Fibroblast of the conjunctiva (primary cell): ENCODE measurements around the gene CCDC39.

Source experiments
- DNase-seq: peaks from one replicate; pipeline ENCODE4 v3.0.0-alpha.2; 2010; ENCODE audit warnings: low read depth

The CCDC39 gene

GRCh38 chr3:180679178-180680096 is at the start of gene CCDC39:
Gene CCDC39, minus strand, starts transcription at chr3:180679489. Its CDS starts 109 bp downstream, at chr3:180679380.
- DNase-seq = peak; percentile 23

DNA sequence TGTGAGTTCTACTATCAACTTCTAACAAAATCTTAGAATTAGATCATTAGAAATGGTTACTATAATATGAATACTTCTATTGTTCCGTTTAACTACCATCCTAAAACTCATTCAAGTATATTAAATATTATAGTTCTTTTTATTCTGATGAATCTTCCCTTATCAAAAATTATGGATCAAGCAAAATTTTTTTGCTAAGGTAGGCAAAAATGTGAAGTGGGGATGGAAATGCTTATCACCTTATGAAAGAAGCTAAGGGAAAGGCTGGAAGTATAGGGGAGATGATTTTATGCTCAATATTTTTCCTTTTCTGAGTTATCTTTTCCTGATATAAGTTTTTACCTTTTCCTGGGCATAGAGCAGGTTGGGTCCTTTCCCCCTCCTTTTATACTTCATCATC is 40.7 kb upstream of the CCDC39 start:
- DNase-seq = no peak

DNA sequence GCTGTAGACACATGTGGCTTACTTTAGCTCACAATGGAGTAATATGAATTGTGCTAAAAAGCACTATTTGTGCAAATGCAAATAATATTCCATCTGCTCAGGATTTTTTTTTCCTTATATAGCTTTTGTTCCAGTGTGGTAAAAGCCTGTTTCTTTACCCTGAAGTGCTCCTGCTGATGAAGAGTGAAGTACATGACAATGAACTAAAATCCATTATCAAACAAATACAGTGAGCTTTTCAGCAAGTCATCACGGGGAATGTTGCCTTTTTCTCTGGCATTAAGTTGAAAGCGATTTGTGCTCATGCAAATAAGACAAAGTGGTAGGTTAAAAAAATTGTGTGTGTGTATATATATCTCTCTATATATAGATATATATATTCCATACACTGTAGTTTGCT is 28.6 kb upstream of the CCDC39 start:
- no peak for DNase-seq

GRCh38 chr3:180705619-180706018 is 26.3 kb upstream of the CCDC39 start:
- no peak for DNase-seq

DNA sequence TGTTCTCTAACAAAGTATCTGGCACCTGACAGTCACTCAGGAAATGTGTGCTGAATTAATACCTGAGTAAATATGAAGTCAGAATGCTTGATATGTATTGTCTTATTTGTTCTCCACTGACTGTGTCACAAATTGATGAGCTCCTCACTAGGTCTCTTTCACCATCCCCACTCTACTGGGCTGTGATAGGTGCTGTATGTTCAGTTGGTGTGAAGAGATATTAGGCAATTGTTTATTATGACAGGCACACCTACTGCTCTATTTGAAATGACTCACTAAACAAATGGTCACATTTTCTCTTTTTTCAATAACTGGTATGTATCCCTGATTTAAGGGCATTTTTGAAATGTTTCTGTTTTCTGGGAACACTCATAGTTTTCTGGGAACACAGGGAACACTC is 25.2 kb upstream of the CCDC39 start:
- DNase-seq = no peak

- no peak for DNase-seq
Observed at GRCh38 chr3:180700941-180701340, 21.7 kb upstream of the CCDC39 start.

DNA sequence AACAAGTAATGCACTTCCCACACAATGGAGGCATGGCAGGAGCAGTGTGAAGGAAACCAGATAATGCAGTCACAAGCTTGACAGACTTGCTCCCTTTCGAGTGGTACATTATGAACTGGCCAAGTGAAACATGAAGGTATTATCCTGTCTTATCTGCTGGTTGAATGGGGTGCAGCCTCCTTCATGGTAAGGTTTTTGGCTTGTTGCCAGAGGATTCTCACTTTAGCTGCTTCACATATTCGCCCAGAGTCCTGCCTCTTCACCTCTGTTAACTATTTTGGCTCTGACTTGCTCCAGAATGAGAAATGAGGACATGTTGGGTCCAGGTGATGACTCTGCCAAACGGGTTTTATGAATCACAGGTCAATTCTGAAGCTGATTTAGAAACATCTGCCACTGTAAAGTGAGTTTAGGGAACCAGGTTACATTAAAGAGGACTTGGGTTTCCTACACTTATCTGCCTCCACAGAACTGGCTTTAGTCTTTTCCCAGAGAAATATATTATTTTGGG is 19.5 kb upstream of the CCDC39 start:
- DNase-seq = no peak

GRCh38 chr3:180694321-180694720 is 15.0 kb upstream of the CCDC39 start:
- no peak for DNase-seq

GRCh38 chr3:180693656-180694055 is 14.4 kb upstream of the CCDC39 start:
- no peak for DNase-seq

- no peak for DNase-seq
Observed at GRCh38 chr3:180690061-180690460, 10.8 kb upstream of the CCDC39 start.

DNA sequence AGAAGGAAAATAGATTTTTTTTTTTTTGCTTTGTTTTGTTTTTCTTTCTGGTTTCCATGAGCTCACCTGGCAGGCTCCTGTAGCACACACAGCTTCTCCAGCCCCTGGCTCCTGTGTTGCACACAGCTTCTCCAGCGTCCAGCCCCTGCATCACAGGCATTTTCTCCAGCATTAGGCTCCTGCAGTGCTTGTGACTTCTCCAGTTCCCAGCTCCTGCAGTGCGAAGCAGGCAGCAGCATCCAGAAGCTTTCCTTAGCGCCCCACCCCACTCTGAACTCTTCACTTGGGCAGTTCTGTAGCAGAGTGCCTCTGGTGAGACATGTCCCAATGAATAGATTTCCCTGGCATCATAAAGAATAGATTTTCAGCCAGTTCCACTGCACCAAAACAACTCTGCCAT is 5.5 kb upstream of the CCDC39 start:
- no peak for DNase-seq

DNA sequence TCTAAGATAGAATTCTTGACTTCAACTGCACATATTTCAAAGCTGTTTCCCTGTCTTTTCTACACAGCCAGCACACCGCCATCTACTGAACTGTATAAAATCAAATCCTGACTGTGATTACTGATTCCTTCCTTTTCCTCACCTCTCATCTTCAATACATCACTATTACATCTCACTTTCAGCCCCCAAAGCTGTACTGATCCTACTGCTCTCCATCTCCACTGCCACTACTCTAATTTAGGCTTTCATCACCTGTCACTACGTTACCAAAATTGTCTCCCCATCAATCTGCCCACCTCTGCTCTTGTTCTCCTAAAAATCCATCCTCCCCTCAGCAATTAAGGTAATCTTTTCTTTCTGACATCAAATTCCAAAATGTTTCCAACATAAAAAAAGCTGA is 4.5 kb upstream of the CCDC39 start:
- DNase-seq = no peak

DNA sequence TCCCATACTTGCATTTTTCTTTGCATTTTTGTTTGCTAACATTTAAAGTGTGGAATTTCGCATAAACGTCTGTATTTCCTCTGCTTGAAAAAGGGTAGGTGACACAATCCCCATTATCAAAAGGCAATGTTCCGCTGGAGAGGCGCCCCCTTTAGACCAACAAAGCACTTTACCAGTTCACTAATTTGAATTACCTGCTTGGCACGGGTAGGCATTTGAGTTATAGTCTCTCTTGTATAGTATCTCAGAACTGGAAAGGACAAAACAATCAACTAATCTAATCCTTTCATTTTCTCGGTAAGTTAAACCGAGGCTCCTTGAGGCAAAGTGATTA is 775 bp upstream of the CCDC39 start:
- peak; percentile 5 for DNase-seq

DNA sequence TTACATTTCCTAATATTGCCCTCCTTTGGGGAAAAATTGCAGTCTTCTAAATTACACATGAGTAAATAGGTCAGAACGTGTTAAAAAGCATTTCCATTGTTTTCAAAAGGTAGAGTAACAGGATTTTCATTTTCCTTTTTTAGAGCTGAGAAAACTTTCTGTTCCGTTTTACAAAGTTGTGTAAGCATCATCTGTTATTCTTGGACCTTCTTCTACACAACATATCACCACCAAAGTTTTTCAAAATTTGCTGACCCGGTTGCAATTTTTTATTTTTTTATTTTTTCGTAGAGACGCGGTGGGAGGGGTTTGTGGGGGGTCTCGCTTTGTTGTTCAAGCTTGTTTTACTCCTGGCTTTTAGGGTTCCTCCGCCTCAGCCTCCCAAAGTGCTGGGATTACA is 1.1 kb downstream of the CCDC39 start:
- DNase-seq = no peak

DNA sequence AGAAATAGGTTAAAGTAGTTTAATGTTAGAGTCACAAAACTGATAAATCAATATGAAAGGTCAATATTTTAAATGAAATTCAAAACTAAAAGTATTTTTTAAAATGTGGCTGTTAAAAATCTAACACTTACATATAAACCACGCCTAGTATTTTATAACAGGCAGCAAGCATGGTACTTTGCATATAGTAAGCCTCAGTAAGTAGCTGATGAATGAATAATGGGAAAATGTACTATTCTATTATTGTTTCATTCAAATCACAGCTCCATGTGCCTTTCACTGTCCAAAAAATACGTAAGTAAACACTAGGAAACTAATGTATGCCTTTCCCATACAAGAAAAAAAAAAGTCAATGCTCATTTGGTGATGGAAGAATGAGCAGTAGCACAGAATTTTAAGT is 17.8 kb downstream of the CCDC39 start:
- no peak for DNase-seq

DNA sequence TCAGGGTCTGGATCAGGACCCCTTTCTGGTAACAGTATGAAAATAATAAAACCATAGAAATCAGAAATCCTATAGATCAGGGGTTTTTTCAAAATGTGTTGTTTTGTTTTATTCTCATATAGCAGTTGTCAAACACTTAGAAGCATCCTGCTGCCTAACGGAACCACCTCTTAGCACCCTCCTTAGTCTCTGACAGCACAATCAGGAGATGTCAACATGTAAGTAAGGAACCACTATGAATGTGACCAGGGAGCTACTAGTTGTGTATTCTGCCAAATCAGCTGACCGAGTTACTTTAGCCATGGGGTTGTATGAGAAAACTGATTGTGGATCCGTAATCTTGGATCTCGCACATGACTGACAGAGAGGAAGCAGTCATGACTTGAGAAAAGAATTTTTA is 22.2 kb downstream of the CCDC39 start:
- DNase-seq = no peak

GRCh38 chr3:180656406-180656805 is 22.9 kb downstream of the CCDC39 start:
- no peak for DNase-seq

DNA sequence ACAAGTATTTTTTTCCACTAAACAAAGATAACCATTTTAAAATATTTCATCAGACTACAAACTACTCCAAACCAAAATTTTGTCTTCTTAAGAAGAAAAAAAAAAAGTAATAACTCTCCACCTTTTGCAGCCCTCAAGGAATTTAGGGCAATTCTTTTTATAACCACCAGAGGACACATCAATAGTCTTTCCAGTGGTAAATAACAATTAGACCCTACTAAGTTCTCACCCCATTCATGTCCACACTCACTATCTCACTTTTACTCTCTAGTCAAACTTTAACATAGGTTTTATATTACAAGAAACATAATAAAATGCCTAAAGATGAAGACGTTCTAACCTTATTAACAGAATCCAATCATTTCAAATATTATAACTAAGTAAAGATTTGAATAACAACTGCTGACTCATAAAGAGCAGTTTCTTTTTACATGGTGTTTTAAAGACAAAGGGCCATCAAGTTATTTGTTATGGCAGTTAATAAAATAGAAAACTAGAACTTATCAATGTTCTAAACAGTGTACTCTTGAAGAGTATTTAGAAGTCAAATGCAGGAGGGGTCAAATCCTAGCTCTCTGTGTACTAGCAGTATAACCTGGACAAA is 33.0 kb downstream of the CCDC39 start:
- DNase-seq = no peak

DNA sequence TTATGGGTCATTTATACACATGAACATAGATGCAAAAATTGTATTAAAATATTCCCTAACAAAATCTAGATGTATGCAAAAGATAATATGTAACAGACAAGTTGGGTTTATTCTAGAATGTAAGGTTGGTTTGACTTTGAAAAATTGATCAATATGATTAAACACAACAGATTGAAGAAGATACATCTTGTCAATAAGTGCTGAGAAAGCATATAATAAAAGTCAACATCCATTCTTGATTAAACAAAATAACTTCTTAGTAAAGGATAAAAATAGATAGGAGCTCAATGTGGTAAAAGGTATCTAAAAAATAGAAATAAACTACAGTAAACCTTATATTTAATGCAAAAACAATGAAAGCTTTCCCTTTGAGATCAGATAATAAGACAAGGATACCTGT is 38.3 kb downstream of the CCDC39 start:
- DNase-seq = no peak

DNA sequence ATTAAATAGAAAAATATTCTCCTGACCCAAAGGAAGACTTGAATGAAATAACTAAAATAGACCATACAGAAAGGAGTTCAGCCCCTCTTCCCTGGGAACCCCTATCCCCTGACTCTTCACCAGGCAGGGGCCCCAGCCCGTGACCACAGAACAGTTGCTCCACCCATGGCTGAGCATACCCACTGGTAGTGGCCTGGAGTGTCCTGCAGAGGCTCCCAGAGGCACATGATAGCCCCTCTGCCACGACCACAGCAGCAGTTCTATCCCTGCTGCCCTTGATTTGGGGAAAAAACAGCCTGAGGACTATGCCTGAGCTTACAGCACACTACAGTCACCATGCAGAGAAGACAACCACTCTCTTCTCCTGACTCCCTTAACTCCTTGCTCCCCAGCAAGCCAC is 45.6 kb downstream of the CCDC39 start:
- no peak for DNase-seq

GRCh38 chr3:180631317-180631716 is 48.0 kb downstream of the CCDC39 start:
- no peak for DNase-seq

- DNase-seq = no peak
Observed at GRCh38 chr3:180630371-180630770, 48.9 kb downstream of the CCDC39 start.

DNA sequence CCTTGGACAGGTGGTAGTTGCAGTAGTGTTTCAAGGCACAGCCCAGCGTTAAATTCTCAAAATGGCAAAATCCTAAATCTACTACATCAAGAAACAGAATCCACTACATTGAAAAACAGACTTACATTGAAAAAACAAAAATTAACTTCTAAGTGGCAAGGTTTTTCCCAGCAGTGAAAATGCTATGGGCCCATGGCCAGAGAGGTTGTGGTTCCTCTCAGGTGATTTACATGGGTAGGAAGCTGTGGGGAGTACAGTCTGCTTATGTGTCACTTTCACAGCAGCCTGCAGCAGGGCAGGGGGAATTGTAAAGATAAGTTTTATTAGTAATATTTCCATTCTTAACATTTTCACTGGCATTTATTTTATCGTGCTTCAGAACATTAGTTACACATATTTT is 52.4 kb downstream of the CCDC39 start:
- no peak for DNase-seq

- no peak for DNase-seq
Observed at GRCh38 chr3:180624714-180625113, 54.6 kb downstream of the CCDC39 start.
